GM19328 (cell line): ENCODE data around the gene ADH4.
"Not testable (repeated sequence)": the region's sequence is repeated elsewhere in the genome, so short reads cannot be mapped to it uniquely, and the experiment has no call there.

ENCODE experiments used
- ATAC-seq: cut with Tn5 transposase; IDR thresholded peaks from one replicate; pipeline ENCODE4 v1.9.1; 2021; ENCODE audit warnings: mild to moderate bottlenecking, moderate library complexity; ENCODE audit not compliant: unreplicated experiment

ADH4 gene

GRCh38 chr4:99135541-99136162 is 8.4 kb downstream of the ADH4 start:
- no peak for ATAC-seq

- ATAC-seq = no peak
Measured at GRCh38 chr4:99134586-99134985, 9.5 kb downstream of the ADH4 start.

GRCh38 chr4:99131378-99131777 is 12.7 kb downstream of the ADH4 start:
- no peak for ATAC-seq

- no peak for ATAC-seq
Measured at GRCh38 chr4:99126376-99126775, 17.7 kb downstream of the ADH4 start.

- no peak for ATAC-seq
Measured at GRCh38 chr4:99121008-99121407, 23.1 kb downstream of the ADH4 start.

- no peak for ATAC-seq
Measured at GRCh38 chr4:99120501-99120900, 23.6 kb downstream of the ADH4 start.

GRCh38 chr4:99117876-99118693 is 26.0 kb downstream of the ADH4 start:
- ATAC-seq = no peak

GRCh38 chr4:99117122-99117841 is 26.8 kb downstream of the ADH4 start:
- ATAC-seq = not testable (repeated sequence)

- ATAC-seq = not testable (repeated sequence)
Measured at GRCh38 chr4:99109286-99109685, 34.8 kb downstream of the ADH4 start.

- no peak for ATAC-seq
Measured at GRCh38 chr4:99104153-99104552, 39.9 kb downstream of the ADH4 start.

- no peak for ATAC-seq
Measured at GRCh38 chr4:99103166-99103565, 40.9 kb downstream of the ADH4 start.

- ATAC-seq = no peak
Measured at GRCh38 chr4:99102634-99103033, 41.5 kb downstream of the ADH4 start.

GRCh38 chr4:99100876-99101275 is 43.2 kb downstream of the ADH4 start:
- no peak for ATAC-seq

- ATAC-seq = not testable (repeated sequence)
Measured at GRCh38 chr4:99099814-99100213, 44.3 kb downstream of the ADH4 start.

- ATAC-seq = no peak
Measured at GRCh38 chr4:99099311-99099710, 44.8 kb downstream of the ADH4 start.

GRCh38 chr4:99091841-99092240 is 52.3 kb downstream of the ADH4 start:
- ATAC-seq = not testable (repeated sequence)

GRCh38 chr4:99091216-99091575 is 52.9 kb downstream of the ADH4 start:
- no peak for ATAC-seq

GRCh38 chr4:99090481-99091215 is 53.4 kb downstream of the ADH4 start:
- no peak for ATAC-seq

- peak; percentile 89 for ATAC-seq
Measured at GRCh38 chr4:99088481-99089365, 55.4 kb downstream of the ADH4 start, which contains the start of gene ADH5. Gene ADH5 (minus strand): TSS chr4:99088788. CDS start chr4:99088700, 88 bp downstream.

- ATAC-seq = peak; percentile 11
Measured at GRCh38 chr4:99088023-99088449, 56.1 kb downstream of the ADH4 start.
